ENCODE results near the gene CSRP1. TPM values are rescaled to one million over a fixed set of nuclear protein-coding genes. Genes with fewer than 3 reads are reported as not detected.

The CSRP1 gene
- polyA plus RNA-seq, 1 donor from 2014 or later = 4.2 TPM

- Histone ChIP-seq H3K4me3 (ENCODE audit: low read length) (no peak overlapping the region), H3K9me2 (ENCODE audit: insufficient read depth, low read length) (no peaks in the 10 kb centered on the region), H3K36me3 (ENCODE audit: insufficient read depth, low read length) (no peaks in the 10 kb centered on the region), H3K4me2 (ENCODE audit: low read length) (no peak overlapping the region), H2AFZ (ENCODE audit: low read depth, low read length) (no peak overlapping the region), H3K79me2 (replicated peaks; ENCODE audit: insufficient read depth, low read length) (no peaks in the 10 kb centered on the region), H4K20me1 (ENCODE audit: insufficient read depth) (no peaks in the 10 kb centered on the region), H3K27ac (ENCODE audit: low read length) (no peak overlapping the region), H3K27me3 (ENCODE audit: insufficient read depth, low read depth, low read length) (no peaks in the 10 kb centered on the region), H3F3A (ENCODE audit: insufficient read depth, low read length, poor library complexity, severe bottlenecking) (no peaks in the 10 kb centered on the region), H3K9me3 (ENCODE audit: low read length) (no peaks in the 10 kb centered on the region), H3K9ac (ENCODE audit: low read length) (no peak overlapping the region)
- no peak for TF ChIP-seq CTCF (IDR thresholded peaks at IDR 0.05; ENCODE audit: poor library complexity, severe bottlenecking)
- TF ChIP-seq EP300 (conservative IDR thresholded peaks at IDR 0.05; ENCODE audit: poor library complexity, severe bottlenecking) = no peak
- no peak for TF ChIP-seq TAF1 (IDR thresholded peaks at IDR 0.05; ENCODE audit: low read depth)
- no peak for TF ChIP-seq REST (IDR thresholded peaks at IDR 0.05; ENCODE audit: borderline replicate concordance)
- TF ChIP-seq SMC3 (conservative IDR thresholded peaks at IDR 0.05; ENCODE audit: poor library complexity) = no peak
- TF ChIP-seq EZH2 (IDR thresholded peaks at IDR 0.05; ENCODE audit: borderline replicate concordance, insufficient read depth, low read length, poor library complexity, severe bottlenecking) = no peak
- no peak for TF ChIP-seq MXI1 (conservative IDR thresholded peaks at IDR 0.05; ENCODE audit: poor library complexity, severe bottlenecking)
- no peak for TF ChIP-seq RAD21 (conservative IDR thresholded peaks at IDR 0.05)
- TF ChIP-seq POLR2AphosphoS5 (IDR thresholded peaks at IDR 0.05) = no peak
Measured at GRCh38 chr1:201489643-201490261, 17.2 kb downstream of the CSRP1 start.

- Histone ChIP-seq H3K9ac (ENCODE audit: low read length) (no peak overlapping the region), H3K9me2 (ENCODE audit: insufficient read depth, low read length) (no peaks in the 10 kb centered on the region), H3K4me2 (ENCODE audit: low read length) (no peak overlapping the region), H4K20me1 (ENCODE audit: insufficient read depth) (no peaks in the 10 kb centered on the region), H3K36me3 (ENCODE audit: insufficient read depth, low read length) (no peaks in the 10 kb centered on the region), H3K9me3 (ENCODE audit: low read length) (no peaks in the 10 kb centered on the region), H3K4me3 (ENCODE audit: low read length) (no peak overlapping the region), H3F3A (ENCODE audit: insufficient read depth, low read length, poor library complexity, severe bottlenecking) (no peaks in the 10 kb centered on the region), H2AFZ (ENCODE audit: low read depth, low read length) (no peak overlapping the region), H3K27me3 (ENCODE audit: insufficient read depth, low read depth, low read length) (no peaks in the 10 kb centered on the region), H3K79me2 (replicated peaks; ENCODE audit: insufficient read depth, low read length) (no peaks in the 10 kb centered on the region), H3K27ac (ENCODE audit: low read length) (no peak overlapping the region)
- no peak for TF ChIP-seq SMC3 (conservative IDR thresholded peaks at IDR 0.05; ENCODE audit: poor library complexity)
- no peak for TF ChIP-seq CTCF (IDR thresholded peaks at IDR 0.05; ENCODE audit: poor library complexity, severe bottlenecking)
- TF ChIP-seq RAD21 (conservative IDR thresholded peaks at IDR 0.05) = no peak
- TF ChIP-seq REST (IDR thresholded peaks at IDR 0.05; ENCODE audit: borderline replicate concordance) = no peak
- no peak for TF ChIP-seq EZH2 (IDR thresholded peaks at IDR 0.05; ENCODE audit: borderline replicate concordance, insufficient read depth, low read length, poor library complexity, severe bottlenecking)
- TF ChIP-seq POLR2AphosphoS5 (IDR thresholded peaks at IDR 0.05) = no peak
- no peak for TF ChIP-seq TAF1 (IDR thresholded peaks at IDR 0.05; ENCODE audit: low read depth)
- TF ChIP-seq MXI1 (conservative IDR thresholded peaks at IDR 0.05; ENCODE audit: poor library complexity, severe bottlenecking) = no peak
- TF ChIP-seq EP300 (conservative IDR thresholded peaks at IDR 0.05; ENCODE audit: poor library complexity, severe bottlenecking) = no peak
Measured at GRCh38 chr1:201488830-201489589, 17.9 kb downstream of the CSRP1 start.
